A673 (cell line): ENCODE data around the gene SYT8. TPM values are rescaled to one million over a fixed set of nuclear protein-coding genes. Genes with fewer than 3 reads are reported as not detected.

Experiments used
- BruUV-seq: library from RNA; stranded (reverse); fragments of 400-500 nt; replicated peaks from 2 replicates; lab custom pipeline; 2021; lab: Mats Ljungman, UMichigan
- CTCF ChIA-PET: fragments of 300-600 bp; sonication (Branson Sonifier 250); formaldehyde crosslinking; loops from one replicate; lab custom pipeline; 2022; ENCODE audit warnings: antibody characterized with exemption; lab: Charles Lee
- POLR2A ChIA-PET: fragments of 300-600 bp; sonication (Branson Sonifier 250); formaldehyde crosslinking; loops from one replicate; lab custom pipeline; 2022; ENCODE audit warnings: antibody characterized with exemption; ENCODE audit not compliant: low non-redundant PET; lab: Charles Lee
- DNase-seq: peaks from one replicate; pipeline ENCODE4 v3.0.0-alpha.2; 2015; ENCODE audit warnings: low spot score
- H3K27ac ChIP-seq: fragments of 200-600 bp; sonication (generic); 2 replicates; pipeline ENCODE4 v1.5.1; 2016; ENCODE audit warnings: mixed run types, low read depth, mild to moderate bottlenecking, mixed read lengths, antibody characterized with exemption, low read length; ENCODE audit not compliant: poor library complexity, severe bottlenecking
- H3K27me3 ChIP-seq: fragments of 200-600 bp; sonication (generic); replicated peaks from 2 replicates; pipeline ENCODE4 v1.6.1; 2017; ENCODE audit warnings: mixed run types, low read depth, mild to moderate bottlenecking, mixed read lengths, antibody characterized with exemption, low read length; ENCODE audit not compliant: insufficient read depth, poor library complexity
- H3K36me3 ChIP-seq: fragments of 200-600 bp; sonication (generic); 2 replicates; pipeline ENCODE4 v1.6.1; 2016; ENCODE audit warnings: mixed run types, mild to moderate bottlenecking, mixed read lengths, antibody characterized with exemption, low read length; ENCODE audit not compliant: insufficient read depth, poor library complexity, severe bottlenecking
- H3K4me1 ChIP-seq: fragments of 200-600 bp; sonication (generic); 2 replicates; pipeline ENCODE4 v1.6.1; 2017; ENCODE audit warnings: mixed run types, mild to moderate bottlenecking, mixed read lengths, antibody characterized with exemption, low read length; ENCODE audit not compliant: insufficient read depth, poor library complexity, severe bottlenecking
- H3K4me3 ChIP-seq: fragments of 200-600 bp; sonication (generic); 2 replicates; pipeline ENCODE4 v1.5.1; 2016; ENCODE audit warnings: low read depth, mixed run types, mild to moderate bottlenecking, mixed read lengths, low read length; ENCODE audit not compliant: poor library complexity, severe bottlenecking
- H3K9me3 ChIP-seq: fragments of 200-600 bp; sonication (generic); 2 replicates; pipeline ENCODE4 v1.6.1; 2016; ENCODE audit warnings: mixed run types, low read depth, mild to moderate bottlenecking, mixed read lengths, antibody characterized with exemption, low read length; ENCODE audit not compliant: poor library complexity, severe bottlenecking
- EZH2 ChIP-seq: fragments of 200-600 bp; sonication (generic); IDR thresholded peaks from 2 replicates; pipeline ENCODE4 v1.6.1; 2017; ENCODE audit warnings: borderline replicate concordance, low read depth, mild to moderate bottlenecking, mixed read lengths, antibody characterized with exemption, low read length; ENCODE audit not compliant: poor library complexity, severe bottlenecking
- intact Hi-C: fragments of 100-400 bp; cut with micrococcal nuclease; formaldehyde crosslinking; loops from one replicate; pipeline ENCODE4 v1.10.0; 2022; ENCODE audit not compliant: unreplicated experiment
- total RNA-seq: library from RNA; stranded (reverse); gene quantifications from 2 replicates; pipeline ENCODE4 v1.2.3, GENCODE V29; 2021
- TF ChIP-seq, protein P1 (sequence below): fragments of 300-800, 200-600 bp; sonication (generic); conservative IDR thresholded peaks from 2 replicates; pipeline ENCODE4 v1.5.1; 2017; ENCODE audit warnings: low read depth, mild to moderate bottlenecking, antibody characterized with exemption, low read length, moderate library complexity, mixed read lengths

Gene SYT8
- total RNA-seq, 1 experiment from 2014 or later: not detected

DNA sequence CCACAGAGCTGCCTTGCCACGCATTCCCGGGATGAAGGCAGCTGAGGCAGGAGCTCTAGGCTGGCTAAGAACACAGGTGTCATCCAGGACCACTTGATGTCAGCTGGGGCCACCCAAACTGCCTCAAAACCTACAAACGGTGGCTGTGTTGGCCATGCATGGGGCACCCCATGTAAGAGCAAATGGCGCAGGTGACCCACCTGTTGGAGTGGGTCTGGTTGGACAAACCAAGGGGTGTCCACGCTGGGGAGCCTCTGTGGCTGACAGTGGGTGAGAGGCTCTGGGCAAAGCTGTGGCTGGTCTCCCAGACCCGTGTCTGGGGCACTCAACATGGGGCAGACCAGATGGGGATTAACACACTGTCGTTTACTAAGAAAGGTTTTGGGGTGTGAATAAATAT lies 19.0 kb upstream of the SYT8 start:
- no peaks in the 10 kb centered on the region for H3K36me3 ChIP-seq
- intact Hi-C loops: no loop called here
- H3K27me3 ChIP-seq: peaks cover 5% of the 10 kb centered on the region
- BruUV-seq: no TSS peak
- H3K9me3 ChIP-seq: no peaks in the 10 kb centered on the region
- TF ChIP-seq, protein P1, sequence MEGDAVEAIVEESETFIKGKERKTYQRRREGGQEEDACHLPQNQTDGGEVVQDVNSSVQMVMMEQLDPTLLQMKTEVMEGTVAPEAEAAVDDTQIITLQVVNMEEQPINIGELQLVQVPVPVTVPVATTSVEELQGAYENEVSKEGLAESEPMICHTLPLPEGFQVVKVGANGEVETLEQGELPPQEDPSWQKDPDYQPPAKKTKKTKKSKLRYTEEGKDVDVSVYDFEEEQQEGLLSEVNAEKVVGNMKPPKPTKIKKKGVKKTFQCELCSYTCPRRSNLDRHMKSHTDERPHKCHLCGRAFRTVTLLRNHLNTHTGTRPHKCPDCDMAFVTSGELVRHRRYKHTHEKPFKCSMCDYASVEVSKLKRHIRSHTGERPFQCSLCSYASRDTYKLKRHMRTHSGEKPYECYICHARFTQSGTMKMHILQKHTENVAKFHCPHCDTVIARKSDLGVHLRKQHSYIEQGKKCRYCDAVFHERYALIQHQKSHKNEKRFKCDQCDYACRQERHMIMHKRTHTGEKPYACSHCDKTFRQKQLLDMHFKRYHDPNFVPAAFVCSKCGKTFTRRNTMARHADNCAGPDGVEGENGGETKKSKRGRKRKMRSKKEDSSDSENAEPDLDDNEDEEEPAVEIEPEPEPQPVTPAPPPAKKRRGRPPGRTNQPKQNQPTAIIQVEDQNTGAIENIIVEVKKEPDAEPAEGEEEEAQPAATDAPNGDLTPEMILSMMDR: no peak
- TF ChIP-seq EZH2: no peak
- ChIA-PET POLR2A (no interaction called here), CTCF (no interaction called here)
- DNase-seq: no peak
- H3K27ac ChIP-seq: no peak overlapping the region
- H3K4me1 ChIP-seq: no peaks in the 10 kb centered on the region
- H3K4me3 ChIP-seq: no peak overlapping the region

DNA sequence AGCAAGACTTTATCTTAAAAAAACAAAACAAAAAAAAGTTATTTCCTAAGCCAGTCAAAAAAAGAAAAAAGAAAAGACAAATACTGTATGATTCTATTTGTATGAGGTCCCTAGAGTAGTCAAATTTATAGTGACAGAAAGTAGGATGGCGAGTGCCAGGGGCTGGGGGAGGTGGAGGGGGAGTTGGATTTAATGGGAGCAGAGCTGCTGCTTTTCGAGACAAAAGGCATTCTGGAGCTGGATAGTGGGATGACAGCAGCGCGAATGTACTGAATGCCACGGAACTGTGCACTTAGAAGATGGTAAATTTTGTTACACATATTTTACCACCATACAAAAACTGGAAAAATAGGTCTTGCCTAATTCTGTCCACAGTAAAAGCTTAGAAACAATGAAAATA lies 17.8 kb upstream of the SYT8 start:
- no peak for DNase-seq
- Histone ChIP-seq H3K27me3 (no peaks in the 10 kb centered on the region), H3K4me3 (no peak overlapping the region), H3K9me3 (no peaks in the 10 kb centered on the region), H3K36me3 (no peaks in the 10 kb centered on the region), H3K27ac (no peak overlapping the region), H3K4me1 (no peaks in the 10 kb centered on the region)
- no TSS peak for BruUV-seq
- ChIA-PET POLR2A (no interaction called here), CTCF (no interaction called here)
- intact Hi-C loops: no loop called here
- TF ChIP-seq EZH2: no peak
- TF ChIP-seq, protein P1: no peak

DNA sequence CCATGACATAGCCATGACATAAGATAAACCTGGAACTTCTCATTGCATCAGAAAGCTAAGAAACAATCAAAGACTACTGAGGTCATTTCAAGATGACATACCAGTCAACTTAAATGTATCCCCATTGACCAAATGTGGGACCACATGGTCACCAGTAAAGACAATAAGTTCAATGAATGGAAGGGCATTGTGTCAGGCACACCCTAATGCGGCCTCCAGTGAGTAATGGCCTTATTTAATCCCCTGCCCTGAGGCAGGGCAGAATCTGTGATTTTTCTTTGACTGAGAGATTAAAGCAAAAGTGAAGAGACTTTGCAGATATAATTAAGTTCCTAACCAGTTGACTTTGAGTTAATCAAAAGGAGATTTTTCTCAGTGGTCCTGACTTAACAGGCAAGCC lies 17.3 kb upstream of the SYT8 start:
- ChIA-PET CTCF (no interaction called here), POLR2A (no interaction called here)
- intact Hi-C loops: no loop called here
- DNase-seq: no peak
- H3K9me3 ChIP-seq: no peaks in the 10 kb centered on the region
- H3K4me3 ChIP-seq: no peak overlapping the region
- no peak overlapping the region for H3K27ac ChIP-seq
- no peaks in the 10 kb centered on the region for H3K36me3 ChIP-seq
- BruUV-seq: no TSS peak
- no peaks in the 10 kb centered on the region for H3K4me1 ChIP-seq
- H3K27me3 ChIP-seq: no peaks in the 10 kb centered on the region
- TF ChIP-seq, protein P1: no peak
- TF ChIP-seq EZH2: no peak
